Mammary epithelial cell (primary cell): ENCODE measurements around the gene PROSER2.

Source experiments
- CTCF ChIP-seq, 2 donors: IDR thresholded peaks in 1 of 2; conservative IDR thresholded peaks in 1 of 2; 2 replicates each; pipeline ENCODE4 v1.5.1; 2011 to 2012; ENCODE audit warnings: inconsistent platforms in 2 of 2, low read length in 2 of 2, mild to moderate bottlenecking in 2 of 2, control low read depth in 1 of 2, low read depth in 1 of 2; ENCODE audit not compliant: insufficient read depth in 1 of 2; ENCODE audit errors: extremely low read depth in 1 of 2
- EZH2 ChIP-seq: IDR thresholded peaks from 2 replicates; pipeline ENCODE4 v1.6.1; 2012; ENCODE audit warnings: low read length, inconsistent platforms, borderline replicate concordance

GRCh38 chr10:11876805-11877590, 53.8 kb downstream of the PROSER2 start:
- TF ChIP-seq CTCF (conservative IDR thresholded peaks at IDR 0.05 in 1 of 2, IDR thresholded peaks at IDR 0.05 in 1 of 2; ENCODE audit: extremely low read depth in 1 of 2, insufficient read depth in 1 of 2, low read depth in 1 of 2, low read length in 2 of 2) = no peak
- TF ChIP-seq EZH2 = no peak
